Limb (tissue), 2 donors: ENCODE data around the gene CDSN.
"Not testable (repeated sequence)": the region's sequence is repeated elsewhere in the genome, so short reads cannot be mapped to it uniquely, and the experiment has no call there.

Source experiments
- DNase-seq, 2 donors: peaks; one replicate each; pipeline ENCODE4 v3.0.0-alpha.2; 2016; ENCODE audit errors: extremely low spot score in 2 of 2

CDSN gene, protein sequence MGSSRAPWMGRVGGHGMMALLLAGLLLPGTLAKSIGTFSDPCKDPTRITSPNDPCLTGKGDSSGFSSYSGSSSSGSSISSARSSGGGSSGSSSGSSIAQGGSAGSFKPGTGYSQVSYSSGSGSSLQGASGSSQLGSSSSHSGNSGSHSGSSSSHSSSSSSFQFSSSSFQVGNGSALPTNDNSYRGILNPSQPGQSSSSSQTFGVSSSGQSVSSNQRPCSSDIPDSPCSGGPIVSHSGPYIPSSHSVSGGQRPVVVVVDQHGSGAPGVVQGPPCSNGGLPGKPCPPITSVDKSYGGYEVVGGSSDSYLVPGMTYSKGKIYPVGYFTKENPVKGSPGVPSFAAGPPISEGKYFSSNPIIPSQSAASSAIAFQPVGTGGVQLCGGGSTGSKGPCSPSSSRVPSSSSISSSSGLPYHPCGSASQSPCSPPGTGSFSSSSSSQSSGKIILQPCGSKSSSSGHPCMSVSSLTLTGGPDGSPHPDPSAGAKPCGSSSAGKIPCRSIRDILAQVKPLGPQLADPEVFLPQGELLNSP

DNA sequence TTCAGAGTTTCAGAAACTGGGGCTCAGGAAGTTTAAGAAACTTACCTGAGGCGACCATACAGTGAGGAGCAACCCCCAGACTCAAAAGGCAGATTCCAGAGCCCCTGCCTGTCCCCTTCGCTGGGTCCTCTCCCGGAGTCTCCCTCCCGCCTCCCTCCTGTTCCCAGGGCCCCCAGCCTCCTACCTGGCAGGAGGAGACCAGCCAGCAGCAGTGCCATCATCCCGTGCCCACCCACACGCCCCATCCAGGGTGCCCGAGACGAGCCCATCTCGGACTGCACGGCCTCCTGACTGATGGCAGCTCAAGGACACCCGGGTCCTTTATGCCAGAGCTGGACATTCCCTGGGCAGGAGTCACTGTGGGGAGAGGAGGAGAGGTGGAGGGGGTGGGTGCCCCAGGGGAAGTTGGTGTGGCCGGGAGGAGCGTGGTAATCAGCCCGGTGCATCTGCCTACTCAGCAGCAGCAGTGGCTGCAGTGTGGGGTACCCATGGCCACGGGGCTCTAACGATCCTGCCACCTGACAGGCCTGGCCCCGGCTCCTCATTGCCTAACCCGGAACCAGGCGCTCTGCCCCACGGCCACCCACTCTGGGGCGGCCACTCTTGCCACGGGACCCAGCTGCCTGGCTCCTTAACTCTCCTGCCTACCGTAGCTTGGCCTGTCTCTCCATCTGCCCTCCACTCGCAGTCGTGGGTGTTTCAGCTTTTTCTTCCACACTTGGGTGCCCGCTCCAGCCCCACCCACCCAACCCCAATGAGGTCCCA, at the start of gene CDSN:
CDSN (minus strand) TSS at position 296 of the 765 bp plus-strand sequence; CDS start at position 269, 27 bp downstream.
- DNase-seq: no peak

DNA sequence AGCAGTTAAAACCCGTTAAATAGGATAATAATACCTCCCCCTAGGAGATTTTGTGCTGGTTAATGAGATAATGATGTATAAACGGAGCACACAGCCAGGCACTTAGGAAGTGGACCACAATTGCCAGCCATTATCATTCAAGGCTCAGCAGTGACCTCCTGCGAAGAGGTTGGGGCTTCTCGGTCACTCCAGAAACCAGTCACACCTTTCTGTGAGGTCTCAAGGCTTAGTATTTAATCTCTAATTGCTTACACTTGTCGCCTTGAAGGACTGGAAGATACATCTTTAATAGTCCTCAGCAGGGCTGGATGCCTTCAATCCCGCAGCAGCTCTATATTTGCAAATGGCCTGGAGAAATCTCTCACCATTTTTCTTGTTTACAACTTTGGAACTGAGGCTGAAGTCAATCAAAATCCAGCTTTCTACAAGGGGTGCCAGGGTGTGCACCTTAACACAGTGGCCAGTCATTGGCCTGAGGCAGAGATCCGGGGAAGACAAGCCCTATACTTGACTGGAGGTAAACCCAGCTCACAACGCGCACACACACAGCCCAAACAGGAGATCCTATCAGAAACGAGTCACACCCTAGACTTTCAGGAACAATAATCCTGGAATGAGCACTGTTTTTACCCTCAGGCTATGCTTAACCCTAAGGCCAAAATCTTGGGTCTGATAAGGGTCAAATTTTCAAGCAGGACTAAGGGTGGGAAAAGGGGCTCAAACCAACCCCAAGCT, 49.0 kb upstream of the CDSN start:
- no peak for DNase-seq

DNA sequence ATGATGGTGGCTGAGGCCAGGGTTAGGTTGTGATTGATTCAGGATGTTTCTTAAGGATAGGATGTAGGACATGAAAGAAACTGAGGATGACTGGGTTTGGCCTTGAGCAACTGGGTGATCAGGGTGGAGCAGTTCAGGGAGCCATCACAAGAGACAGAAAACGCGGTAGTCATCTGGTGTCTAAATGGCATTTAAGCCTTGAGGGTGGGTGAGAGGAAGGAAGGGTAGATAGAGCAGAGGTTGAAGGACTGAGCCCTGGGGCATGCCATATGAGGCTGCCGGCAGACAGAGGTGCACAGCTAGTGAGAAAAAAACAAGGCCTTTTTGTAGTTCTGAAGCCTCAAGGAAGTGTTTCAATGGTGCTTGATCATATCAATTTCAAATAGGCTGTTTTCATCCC, 48.4 kb upstream of the CDSN start:
- no peak for DNase-seq

- DNase-seq: no peak
Measured at GRCh38 chr6:31165986-31166385, 45.7 kb upstream of the CDSN start.

DNA sequence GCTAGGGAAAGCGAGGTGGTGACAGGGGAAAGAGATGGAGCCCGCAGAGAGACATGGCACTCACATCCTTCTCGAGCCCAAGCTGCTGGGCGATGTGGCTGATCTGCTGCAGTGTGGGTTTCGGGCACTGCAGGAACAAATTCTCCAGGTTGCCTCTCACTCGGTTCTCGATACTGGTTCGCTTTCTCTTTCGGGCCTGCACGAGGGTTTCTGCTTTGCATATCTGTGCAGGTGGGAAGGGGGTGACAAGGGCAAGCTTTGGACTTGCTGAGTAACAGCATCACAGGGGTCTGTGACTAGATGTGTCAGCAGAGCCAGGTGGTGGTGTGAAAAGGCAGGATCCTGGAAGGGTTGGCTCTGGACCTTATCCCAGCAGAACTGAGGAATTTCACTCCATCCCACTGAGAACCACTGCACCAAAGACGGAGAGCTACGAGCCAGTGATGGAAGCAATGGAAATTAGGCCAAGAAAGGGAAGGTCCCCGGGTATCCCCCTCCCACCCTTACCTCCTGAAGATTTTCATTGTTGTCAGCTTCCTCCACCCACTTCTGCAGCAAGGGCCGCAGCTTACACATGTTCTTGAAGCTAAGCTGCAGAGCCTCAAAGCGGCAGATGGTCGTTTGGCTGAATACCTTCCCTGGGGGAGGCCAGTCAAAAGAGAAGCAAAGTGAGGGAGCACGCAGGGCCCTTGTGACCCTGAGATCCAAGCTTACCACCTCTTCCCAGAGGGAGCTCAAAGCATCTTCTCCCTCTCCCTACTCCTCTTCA, 45.0 kb upstream of the CDSN start:
- DNase-seq: not testable (repeated sequence)

DNA sequence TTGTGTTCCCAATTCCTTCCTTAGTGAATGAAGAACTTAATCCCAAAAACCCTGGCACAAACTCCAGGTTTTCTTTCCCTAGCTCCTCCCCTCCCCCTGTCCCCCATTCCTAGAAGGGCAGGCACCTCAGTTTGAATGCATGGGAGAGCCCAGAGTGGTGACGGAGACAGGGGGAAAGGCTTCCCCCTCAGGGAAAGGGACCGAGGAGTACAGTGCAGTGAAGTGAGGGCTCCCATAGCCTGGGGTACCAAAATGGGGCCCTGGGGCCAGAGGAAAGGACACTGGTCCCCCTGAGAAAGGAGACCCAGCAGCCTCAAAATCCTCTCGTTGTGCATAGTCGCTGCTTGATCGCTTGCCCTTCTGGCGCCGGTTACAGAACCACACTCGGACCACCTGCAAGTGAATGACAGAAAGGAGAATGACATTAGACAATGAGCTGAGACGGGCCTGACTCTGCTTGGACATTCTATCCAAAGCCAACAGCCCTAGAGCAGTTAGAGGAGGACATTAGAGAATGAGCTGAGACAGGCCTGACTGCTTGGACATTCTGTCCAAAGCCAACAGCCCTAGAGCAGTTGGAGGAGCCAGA, 44.3 kb upstream of the CDSN start:
- DNase-seq: not testable (repeated sequence)

DNA sequence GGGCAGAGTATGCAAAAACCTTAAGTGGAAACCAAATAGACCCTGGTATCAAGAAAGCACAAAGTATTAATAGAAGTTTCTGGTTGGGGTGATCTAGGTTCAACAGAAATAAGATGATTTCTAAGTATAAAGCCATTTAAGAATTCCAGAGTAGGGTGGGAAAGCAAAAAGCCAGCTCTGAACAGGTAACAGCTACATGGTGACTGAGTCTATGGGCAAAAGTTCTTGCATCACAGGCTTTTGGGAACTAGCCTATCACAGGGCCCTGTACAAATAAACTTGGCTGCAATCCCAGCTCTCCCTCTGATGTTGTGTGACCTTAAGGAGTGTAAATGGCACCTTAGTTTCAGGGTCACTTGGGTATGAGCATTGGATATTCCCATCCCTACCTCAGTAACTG, 43.7 kb upstream of the CDSN start:
- DNase-seq: no peak

DNA sequence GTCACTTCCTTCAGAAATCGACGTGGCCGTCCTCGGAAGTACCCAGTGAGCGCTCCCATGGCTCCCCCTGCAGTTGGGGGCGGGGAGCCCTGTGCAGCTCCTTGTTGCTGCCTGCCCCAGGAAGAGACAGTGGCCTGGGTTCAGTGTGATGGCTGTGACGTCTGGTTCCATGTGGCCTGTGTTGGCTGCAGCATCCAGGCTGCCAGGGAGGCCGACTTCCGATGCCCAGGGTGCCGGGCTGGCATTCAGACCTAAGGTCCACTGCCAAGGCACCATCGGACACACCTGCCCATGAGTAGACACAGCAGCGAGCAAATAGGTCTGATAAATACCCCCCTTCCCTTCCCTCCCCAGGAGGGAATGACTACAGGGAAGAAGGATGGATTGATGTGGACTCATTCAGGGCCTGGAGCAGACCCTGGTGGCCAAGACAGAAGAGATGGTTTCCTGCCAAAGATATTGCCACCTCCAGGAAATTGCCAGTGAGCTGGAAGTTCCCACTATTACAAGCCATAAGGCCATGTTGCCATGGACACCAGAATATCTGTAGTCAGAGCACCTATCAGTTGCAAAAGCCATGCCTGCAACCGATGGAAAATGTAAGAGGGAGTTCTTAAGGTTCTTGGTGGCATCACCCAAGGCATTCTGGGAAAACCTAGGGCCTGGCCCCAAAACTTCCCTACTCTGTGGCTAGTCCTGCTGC, 42.4 kb upstream of the CDSN start:
- no peak for DNase-seq

DNA sequence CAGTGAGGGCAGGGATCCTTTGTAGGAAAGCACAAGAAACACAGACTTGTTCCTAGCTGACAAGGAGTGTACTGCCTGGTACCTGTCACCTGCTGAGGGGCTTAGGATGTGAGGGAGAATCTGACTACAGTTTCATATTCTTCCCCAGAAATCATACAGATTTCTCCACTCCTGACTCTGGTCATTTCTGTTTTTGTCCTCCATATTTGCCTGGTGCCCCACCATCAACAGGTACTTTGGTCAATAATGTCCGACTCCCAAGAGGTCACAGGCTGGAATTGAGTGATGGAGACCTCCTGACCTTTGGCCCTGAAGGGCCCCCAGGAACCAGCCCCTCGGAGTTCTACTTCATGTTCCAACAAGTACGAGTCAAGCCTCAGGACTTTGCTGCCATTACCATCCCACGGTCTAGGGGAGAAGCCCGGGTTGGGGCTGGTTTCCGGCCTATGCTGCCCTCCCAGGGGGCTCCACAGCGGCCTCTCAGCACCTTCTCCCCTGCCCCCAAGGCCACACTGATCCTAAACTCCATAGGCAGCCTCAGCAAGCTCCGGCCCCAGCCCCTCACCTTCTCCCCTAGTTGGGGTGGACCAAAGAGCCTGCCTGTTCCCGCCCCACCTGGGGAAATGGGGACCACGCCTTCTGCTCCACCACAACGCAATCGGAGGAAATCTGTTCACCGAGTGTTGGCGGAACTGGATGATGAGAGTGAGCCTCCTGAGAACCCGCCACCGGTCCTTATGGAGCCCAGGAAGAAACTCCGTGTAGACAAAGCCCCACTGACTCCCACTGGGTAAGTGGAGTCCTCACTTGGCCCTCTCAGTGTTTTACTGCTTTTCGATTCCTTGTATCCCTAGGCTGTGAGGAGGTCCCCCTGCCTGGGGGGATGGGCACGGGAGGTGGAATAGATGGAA, 41.2 kb upstream of the CDSN start:
- DNase-seq: no peak

DNA sequence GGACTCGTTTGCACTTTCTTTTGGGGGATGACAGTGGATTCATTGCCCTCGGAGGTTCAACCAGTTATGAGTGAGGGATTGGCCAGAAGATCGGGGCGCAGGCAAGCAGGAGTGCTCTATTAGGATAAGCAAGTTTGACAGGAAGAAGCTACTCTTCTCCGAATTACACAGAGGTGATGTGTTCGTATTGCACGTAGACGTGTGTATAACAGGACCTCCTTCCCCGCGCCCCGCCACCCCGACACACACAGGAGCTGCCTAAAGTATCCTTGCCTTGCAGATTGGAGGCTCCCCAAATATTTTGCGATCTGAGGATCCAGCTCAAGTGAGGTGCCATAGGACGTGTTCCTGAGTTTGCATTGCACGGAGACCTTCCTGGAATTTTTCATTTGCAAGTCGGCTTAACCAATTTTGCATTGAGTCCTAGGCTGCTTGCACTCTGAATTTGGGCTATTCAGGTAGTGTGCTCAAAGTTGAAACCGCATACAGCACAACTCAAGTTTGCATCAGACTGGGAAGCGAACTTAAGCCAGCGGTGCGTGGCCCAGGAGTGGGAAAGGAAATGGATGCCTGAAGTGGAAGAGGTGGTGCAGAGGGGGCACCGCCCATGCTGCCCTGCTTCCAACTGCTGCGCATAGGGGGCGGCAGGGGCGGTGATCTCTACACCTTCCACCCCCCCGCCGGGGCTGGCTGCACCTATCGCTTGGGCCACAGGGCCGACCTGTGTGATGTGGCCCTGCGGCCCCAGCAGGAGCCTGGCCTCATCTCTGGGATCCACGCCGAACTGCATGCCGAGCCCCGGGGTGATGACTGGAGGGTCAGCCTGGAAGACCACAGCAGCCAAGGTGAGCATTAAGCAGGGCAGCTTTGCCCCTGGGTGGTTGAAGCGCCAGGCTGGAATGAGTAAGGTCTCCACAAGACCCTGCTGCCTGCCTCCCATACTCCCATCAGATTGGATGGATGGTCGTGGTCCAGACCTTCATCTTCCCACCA, 38.9 kb upstream of the CDSN start:
- no peak for DNase-seq

DNA sequence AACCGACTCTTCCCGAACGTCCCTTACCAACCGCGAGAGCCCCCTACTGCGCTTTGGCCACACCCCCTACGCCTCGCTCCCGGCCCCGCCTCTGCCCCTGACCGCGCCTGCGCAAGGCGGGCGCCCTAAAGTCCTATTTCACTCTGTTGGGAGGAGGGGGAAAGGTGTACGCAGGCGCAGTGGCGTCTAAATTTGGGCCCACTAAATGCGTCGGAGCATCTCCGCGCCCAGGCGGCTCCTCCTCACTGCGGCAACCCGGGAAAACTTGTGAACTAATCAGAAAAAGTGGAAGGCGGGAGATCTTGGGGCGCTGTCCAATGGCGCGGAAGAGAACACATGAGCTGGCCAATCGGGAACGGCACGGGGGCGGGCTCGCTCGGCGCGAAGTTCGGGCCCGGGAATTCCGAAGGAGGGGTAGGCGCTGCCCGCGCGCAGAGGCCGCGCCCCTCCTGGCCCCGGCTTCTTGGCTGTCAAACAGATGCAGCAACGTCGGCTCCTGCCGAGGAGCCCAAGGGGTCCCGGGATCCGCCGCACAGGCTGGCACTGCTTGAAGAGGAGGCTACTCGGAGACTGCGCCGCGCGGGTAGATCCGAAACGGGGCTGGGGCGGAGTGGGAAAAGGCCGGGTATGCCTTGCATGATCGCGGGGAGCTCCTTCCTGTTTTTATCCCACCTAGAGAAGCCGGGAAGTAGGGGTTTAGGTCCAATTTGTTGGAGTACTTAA, 38.1 kb upstream of the CDSN start, which contains the start of gene TCF19:
TCF19 (plus strand) TSS at position 450 of the 723 bp plus-strand sequence. CDS start 881 bp downstream, outside the sequence.
- peak; percentile 99 to 100 for DNase-seq

GRCh38 chr6:31157513-31158139, 37.4 kb upstream of the CDSN start, which contains the start of gene CCHCR1:
CCHCR1 (minus strand) TSS chr6:31157802; CDS start chr6:31157600, 202 bp downstream.
- no peak for DNase-seq

- no peak for DNase-seq
Measured at GRCh38 chr6:31156641-31157040, 36.4 kb upstream of the CDSN start.

DNA sequence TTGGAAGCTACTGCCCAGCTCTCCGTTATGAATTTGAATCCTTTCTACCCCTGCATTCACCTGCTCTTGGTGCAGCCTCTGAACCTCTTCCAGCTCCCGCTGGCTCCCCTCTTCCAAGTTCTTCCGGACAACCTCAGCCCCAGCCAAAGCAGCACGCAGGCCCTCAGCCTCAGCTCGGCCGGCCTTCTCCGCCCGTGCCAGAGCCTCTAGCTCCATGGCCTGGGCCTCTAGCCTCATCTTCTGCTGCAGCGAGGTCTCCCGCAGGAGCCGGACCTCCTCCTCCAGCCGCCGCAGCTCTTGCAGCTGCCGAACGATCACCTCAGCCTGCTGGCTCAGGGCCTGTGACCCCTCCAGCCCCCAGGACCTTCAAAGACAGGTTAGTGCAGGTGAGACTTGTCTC, 34.2 kb upstream of the CDSN start:
- no peak for DNase-seq

DNA sequence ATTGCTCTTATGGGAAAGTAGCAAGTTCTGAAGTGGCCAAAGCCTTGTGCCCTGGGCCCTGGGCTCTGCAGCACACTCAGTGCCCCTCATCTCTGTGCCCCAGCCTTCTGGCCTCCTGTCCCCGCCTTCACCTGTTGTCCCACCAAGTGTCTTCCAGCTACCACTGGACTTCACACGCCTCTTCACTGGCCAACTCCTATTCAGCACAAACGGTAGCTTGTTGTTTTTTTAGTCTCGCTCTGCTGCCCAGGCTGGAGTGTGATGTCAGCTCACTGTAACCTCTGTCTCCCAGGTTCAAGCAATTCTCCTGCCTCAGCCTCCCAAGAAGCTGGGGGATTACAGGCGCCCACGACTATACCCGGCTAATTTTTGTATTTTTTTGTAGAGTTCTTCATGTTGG, 32.5 kb upstream of the CDSN start:
- no peak for DNase-seq

DNA sequence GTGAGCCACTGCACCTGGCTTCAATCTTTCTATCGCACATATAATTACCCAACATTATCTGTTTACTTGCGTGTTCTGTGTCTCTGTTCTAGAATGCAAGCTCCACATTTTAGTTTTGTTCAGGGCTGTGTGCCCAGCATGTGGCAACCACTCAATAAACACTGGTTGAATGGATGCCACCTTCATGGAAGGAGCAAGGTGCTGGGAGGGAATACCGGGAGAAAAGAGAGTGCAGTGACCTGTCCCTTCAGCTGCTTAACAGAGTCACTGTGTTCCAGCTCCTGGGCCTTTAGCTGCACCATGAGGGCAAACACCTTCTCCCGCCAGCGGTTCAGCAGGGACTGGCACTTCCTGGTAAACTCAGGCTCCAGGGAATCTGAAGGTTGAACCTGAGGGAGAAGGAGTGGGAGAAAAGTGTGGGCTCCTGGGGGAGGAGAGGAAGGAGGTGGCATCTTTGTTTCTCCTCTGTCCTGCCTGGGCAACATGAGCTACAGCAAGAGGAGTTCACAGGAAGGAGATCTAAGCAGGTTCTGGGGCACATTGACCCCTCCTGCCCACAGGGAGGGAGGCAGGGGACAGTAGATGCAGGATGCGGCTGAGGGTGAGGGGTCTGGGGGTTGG, 29.7 kb upstream of the CDSN start:
- DNase-seq: no peak
